ENCODE results near the gene ZNF729. TPM values are rescaled to one million over a fixed set of nuclear protein-coding genes. Genes with fewer than 3 reads are reported as not detected.

Gene ZNF729
- not detected in 2 replicates for total RNA-seq (2013; cell fraction: nucleolus; rRNA removed)
- total RNA-seq (2014; rRNA removed) (not detected in 2 replicates), total RNA-seq (2014; rRNA removed; fragmentation: Illumina TruSeq; extraction: Trizol) (not detected in 2 replicates), total RNA-seq (2021) (not detected in 2 replicates), polyA plus RNA-seq (2011; rRNA removed) (not detected in 2 replicates), polyA plus RNA-seq (2014; fragmentation: Illumina TruSeq; extraction: Trizol) (not detected in 2 replicates), polyA plus RNA-seq (2014; fragmentation: Nextera tagmentation; extraction: Ambion mirVana) (not detected), polyA plus RNA-seq (2014; rRNA removed) (not detected in 2 replicates), polyA plus RNA-seq (2016; fragmentation: Nextera tagmentation; extraction: Ambion mirVana) (not detected), polyA minus RNA-seq (2011; rRNA and poly(A)+ RNA removed) (not detected in 2 replicates), Bru-seq, nascent RNA (not detected), BruChase-seq, experiment 1, labeled RNA remaining after a 6-hour chase (not detected), BruChase-seq, experiment 2, labeled RNA remaining after a 2-hour chase (not detected)
- polyA plus RNA-seq (2011; ENCODE audit: low read depth) = not detected
- not detected in 2 replicates for polyA plus RNA-seq (2011; cell fraction: cytosol; rRNA removed)
- polyA plus RNA-seq (2011; cell fraction: nucleus; rRNA removed) = not detected in 2 replicates
- polyA plus RNA-seq (2012) = not detected in 2 replicates
- polyA minus RNA-seq (2011; cell fraction: cytosol; rRNA and poly(A)+ RNA removed) = not detected in 2 replicates
- not detected in 2 replicates for polyA minus RNA-seq (2011; cell fraction: nucleus; rRNA and poly(A)+ RNA removed)
- long read RNA-seq, experiment 1 = 0 reads
- long read RNA-seq, experiment 2, partial matches to known transcripts = 0 of 1 reads
- long read RNA-seq, experiment 2, other reads (novel, unspliced or antisense) = 1 of 1 reads

DNA sequence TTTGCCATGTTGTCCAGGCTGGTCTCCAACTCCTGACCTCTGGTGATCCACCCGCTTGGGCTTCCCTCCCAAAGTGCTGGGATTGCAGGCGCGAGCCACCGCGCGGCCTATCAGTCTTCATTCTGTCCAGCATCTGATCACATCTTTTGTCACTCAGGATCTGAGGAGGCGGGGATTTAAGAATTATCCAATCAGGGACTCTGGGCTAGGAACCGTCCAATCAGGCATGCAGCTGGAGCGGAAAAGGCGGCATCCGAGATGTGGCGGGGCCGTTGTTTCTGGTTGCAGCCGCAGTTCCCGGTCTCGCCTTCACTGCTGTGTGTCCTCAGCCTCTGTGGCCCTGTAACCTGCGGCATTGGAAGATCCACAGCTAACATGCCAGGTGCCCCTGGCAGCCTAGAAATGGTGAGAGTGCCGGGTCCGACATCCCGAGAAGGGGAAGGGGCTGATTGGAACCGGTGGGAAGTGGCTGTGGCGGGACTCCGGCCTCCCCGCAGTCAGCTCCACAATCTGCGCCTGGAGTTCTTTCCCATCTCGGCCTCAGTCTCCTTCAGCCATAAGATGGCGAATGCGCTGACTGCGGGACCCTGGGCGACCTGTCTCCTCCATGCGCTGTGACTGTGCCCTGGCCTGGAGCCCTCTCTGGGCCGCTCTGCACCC is at the start of gene ZNF729:
TSS of gene ZNF729 (plus strand) at position 291 of the 660 bp plus-strand sequence. CDS start at position 376, 85 bp downstream.
- ChIA-PET SMC1A (ENCODE audit: uncharacterized antibody, unreplicated experiment) (no interaction called here), POLR2A (no interaction called here), CTCF (no interaction called here), RAD21 (ENCODE audit: unreplicated experiment) (no interaction called here)
- Histone ChIP-seq H3K4me1 (ENCODE audit: control insufficient read depth, insufficient read depth, low read length) (no peaks in the 10 kb centered on the region), H3K27ac (ENCODE audit: control insufficient read depth, insufficient read depth) (no peak within 1 kb of the TSS), H2AFZ (ENCODE audit: control insufficient read depth, low read depth, low read length) (no peak within 1 kb of the TSS), H3K27me3 (replicated peaks in 1 of 2; ENCODE audit: control insufficient read depth in 2 of 2, insufficient read depth in 2 of 2, low read length in 1 of 2) (no peaks in the 10 kb centered on the region), H3K4me2 (ENCODE audit: control insufficient read depth, insufficient read depth) (no peak within 1 kb of the TSS), H3K9me3 (replicated peaks; ENCODE audit: control insufficient read depth, insufficient read depth, low read length) (no peaks in the 10 kb centered on the region), H3K79me2 (ENCODE audit: control insufficient read depth, insufficient read depth, low read length) (no peaks in the 10 kb centered on the region), H3K36me3 (ENCODE audit: control insufficient read depth in 2 of 2, insufficient read depth in 2 of 2, low read length in 1 of 2) (no peaks in the 10 kb centered on the region), H3K4me3 (no peak within 1 kb of the TSS), H3K9ac (ENCODE audit: control insufficient read depth, insufficient read depth, low read length) (no peak within 1 kb of the TSS), H4K20me1 (ENCODE audit: control insufficient read depth, insufficient read depth) (no peaks in the 10 kb centered on the region)
- no TSS peak for BruUV-seq (replicated peaks)
- WGBS (ENCODE audit: insufficient coverage, insufficient replicate concordance, low lambda C conversion rate, missing lambda C conversion rate) = 53% methylated on average over 31 of the region's 32 CpGs
- intact Hi-C loops (cut with micrococcal nuclease; ENCODE audit: unreplicated experiment) (no loop called here), in situ Hi-C loops (cut with MboI) (no loop called here)
- DNase-seq (ENCODE audit: low read depth, low spot score) (no peak), ATAC-seq (no peak), FAIRE-seq (no peak)
- TF ChIP-seq POLR2AphosphoS2 (IDR thresholded peaks at IDR 0.05; ENCODE audit: low read depth, low read length) = no peak
- TF ChIP-seq, protein P1, sequence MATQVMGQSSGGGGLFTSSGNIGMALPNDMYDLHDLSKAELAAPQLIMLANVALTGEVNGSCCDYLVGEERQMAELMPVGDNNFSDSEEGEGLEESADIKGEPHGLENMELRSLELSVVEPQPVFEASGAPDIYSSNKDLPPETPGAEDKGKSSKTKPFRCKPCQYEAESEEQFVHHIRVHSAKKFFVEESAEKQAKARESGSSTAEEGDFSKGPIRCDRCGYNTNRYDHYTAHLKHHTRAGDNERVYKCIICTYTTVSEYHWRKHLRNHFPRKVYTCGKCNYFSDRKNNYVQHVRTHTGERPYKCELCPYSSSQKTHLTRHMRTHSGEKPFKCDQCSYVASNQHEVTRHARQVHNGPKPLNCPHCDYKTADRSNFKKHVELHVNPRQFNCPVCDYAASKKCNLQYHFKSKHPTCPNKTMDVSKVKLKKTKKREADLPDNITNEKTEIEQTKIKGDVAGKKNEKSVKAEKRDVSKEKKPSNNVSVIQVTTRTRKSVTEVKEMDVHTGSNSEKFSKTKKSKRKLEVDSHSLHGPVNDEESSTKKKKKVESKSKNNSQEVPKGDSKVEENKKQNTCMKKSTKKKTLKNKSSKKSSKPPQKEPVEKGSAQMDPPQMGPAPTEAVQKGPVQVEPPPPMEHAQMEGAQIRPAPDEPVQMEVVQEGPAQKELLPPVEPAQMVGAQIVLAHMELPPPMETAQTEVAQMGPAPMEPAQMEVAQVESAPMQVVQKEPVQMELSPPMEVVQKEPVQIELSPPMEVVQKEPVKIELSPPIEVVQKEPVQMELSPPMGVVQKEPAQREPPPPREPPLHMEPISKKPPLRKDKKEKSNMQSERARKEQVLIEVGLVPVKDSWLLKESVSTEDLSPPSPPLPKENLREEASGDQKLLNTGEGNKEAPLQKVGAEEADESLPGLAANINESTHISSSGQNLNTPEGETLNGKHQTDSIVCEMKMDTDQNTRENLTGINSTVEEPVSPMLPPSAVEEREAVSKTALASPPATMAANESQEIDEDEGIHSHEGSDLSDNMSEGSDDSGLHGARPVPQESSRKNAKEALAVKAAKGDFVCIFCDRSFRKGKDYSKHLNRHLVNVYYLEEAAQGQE (IDR thresholded peaks at IDR 0.05; ENCODE audit: low read depth, low read length) = no peak
- TF ChIP-seq, protein P2, sequence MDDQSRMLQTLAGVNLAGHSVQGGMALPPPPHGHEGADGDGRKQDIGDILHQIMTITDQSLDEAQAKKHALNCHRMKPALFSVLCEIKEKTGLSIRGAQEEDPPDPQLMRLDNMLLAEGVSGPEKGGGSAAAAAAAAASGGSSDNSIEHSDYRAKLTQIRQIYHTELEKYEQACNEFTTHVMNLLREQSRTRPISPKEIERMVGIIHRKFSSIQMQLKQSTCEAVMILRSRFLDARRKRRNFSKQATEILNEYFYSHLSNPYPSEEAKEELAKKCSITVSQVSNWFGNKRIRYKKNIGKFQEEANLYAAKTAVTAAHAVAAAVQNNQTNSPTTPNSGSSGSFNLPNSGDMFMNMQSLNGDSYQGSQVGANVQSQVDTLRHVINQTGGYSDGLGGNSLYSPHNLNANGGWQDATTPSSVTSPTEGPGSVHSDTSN (IDR thresholded peaks at IDR 0.05; ENCODE audit: insufficient replicate concordance, low read depth, low read length) = no peak
- no peak for TF ChIP-seq MYC (IDR thresholded peaks at IDR 0.05; ENCODE audit: insufficient read depth, insufficient read length, insufficient replicate concordance, low read length, severe bottlenecking)
- no peak for TF ChIP-seq NFYB (IDR thresholded peaks at IDR 0.05; ENCODE audit: insufficient read depth, low read depth, low read length)
- no peak for TF ChIP-seq SMAD1 (IDR thresholded peaks at IDR 0.05; ENCODE audit: low read depth, partially characterized antibody)
- no peak for TF ChIP-seq CBX5 (IDR thresholded peaks at IDR 0.05; ENCODE audit: low read depth)
- TF ChIP-seq HDAC6 (IDR thresholded peaks at IDR 0.05; ENCODE audit: unreplicated experiment) = no peak
- TF ChIP-seq, protein P3, sequence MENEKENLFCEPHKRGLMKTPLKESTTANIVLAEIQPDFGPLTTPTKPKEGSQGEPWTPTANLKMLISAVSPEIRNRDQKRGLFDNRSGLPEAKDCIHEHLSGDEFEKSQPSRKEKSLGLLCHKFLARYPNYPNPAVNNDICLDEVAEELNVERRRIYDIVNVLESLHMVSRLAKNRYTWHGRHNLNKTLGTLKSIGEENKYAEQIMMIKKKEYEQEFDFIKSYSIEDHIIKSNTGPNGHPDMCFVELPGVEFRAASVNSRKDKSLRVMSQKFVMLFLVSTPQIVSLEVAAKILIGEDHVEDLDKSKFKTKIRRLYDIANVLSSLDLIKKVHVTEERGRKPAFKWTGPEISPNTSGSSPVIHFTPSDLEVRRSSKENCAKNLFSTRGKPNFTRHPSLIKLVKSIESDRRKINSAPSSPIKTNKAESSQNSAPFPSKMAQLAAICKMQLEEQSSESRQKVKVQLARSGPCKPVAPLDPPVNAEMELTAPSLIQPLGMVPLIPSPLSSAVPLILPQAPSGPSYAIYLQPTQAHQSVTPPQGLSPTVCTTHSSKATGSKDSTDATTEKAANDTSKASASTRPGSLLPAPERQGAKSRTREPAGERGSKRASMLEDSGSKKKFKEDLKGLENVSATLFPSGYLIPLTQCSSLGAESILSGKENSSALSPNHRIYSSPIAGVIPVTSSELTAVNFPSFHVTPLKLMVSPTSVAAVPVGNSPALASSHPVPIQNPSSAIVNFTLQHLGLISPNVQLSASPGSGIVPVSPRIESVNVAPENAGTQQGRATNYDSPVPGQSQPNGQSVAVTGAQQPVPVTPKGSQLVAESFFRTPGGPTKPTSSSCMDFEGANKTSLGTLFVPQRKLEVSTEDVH (IDR thresholded peaks at IDR 0.05; ENCODE audit: low read depth, partially characterized antibody) = no peak
- no peak for TF ChIP-seq STAT3 (IDR thresholded peaks at IDR 0.05; ENCODE audit: low read depth, low read length)
- TF ChIP-seq RBBP5 (conservative IDR thresholded peaks at IDR 0.05) = no peak
- no peak for TF ChIP-seq SIN3A (IDR thresholded peaks at IDR 0.05; ENCODE audit: low read depth, low read length)
- TF ChIP-seq ESRRA (IDR thresholded peaks at IDR 0.05; ENCODE audit: low read length) = no peak
- TF ChIP-seq ZSCAN29 (IDR thresholded peaks at IDR 0.05) = no peak
